GM12892 (cell line): ENCODE results near the gene RAP1GAP.

Source experiments
- POLR2A ChIP-seq: IDR thresholded peaks from 2 replicates; pipeline ENCODE4 v1.6.1; 2011; ENCODE audit warnings: low read depth, low read length, control low read depth
- POLR2AphosphoS5 ChIP-seq: IDR thresholded peaks from 2 replicates; pipeline ENCODE4 v1.6.1; 2011; ENCODE audit warnings: low read depth, low read length, control low read depth
- TAF1 ChIP-seq: IDR thresholded peaks from 2 replicates; pipeline ENCODE4 v1.6.1; 2011; ENCODE audit warnings: low read depth, mild to moderate bottlenecking, control low read depth, low read length, borderline replicate concordance

GRCh38 chr1:21577324-21577723 lies 91.8 kb downstream of the RAP1GAP start:
- TF ChIP-seq TAF1 (no peak), POLR2AphosphoS5 (no peak), POLR2A (no peak)
